Panc1 (cell line): ENCODE measurements around the gene NUP210. TPM values are rescaled to one million over a fixed set of nuclear protein-coding genes. Genes with fewer than 3 reads are reported as not detected.

Experiments
- ATAC-seq: fragments of 200-7000 bp; cut with Tn5 transposase; 2 replicates; pipeline ENCODE4 v1.9.1; 2020; ENCODE audit warnings: mild to moderate bottlenecking, moderate library complexity
- BruUV-seq: library from RNA; stranded (reverse); fragments of 400-500 nt; replicated peaks from 2 replicates; lab custom pipeline; 2021; lab: Mats Ljungman, UMichigan
- CTCF ChIA-PET: fragments of 300-600 bp; sonication (Branson Sonifier 250); formaldehyde crosslinking; loops from one replicate; lab custom pipeline; 2022; ENCODE audit warnings: antibody characterized with exemption; lab: Charles Lee
- POLR2A ChIA-PET: fragments of 300-600 bp; sonication (Branson Sonifier 250); formaldehyde crosslinking; loops from one replicate; lab custom pipeline; 2022; ENCODE audit warnings: antibody characterized with exemption; lab: Charles Lee
- DNase-seq: peaks from one replicate; pipeline ENCODE4 v3.0.0-alpha.2; 2010; ENCODE audit warnings: low read depth, low spot score
- H3K27ac ChIP-seq: 2 replicates; pipeline ENCODE4 v1.5.1; 2011; ENCODE audit warnings: mild to moderate bottlenecking, low read length, inconsistent platforms
- H3K27me3 ChIP-seq: fragments of 200-500 bp; sonication (Bioruptor generic); 2 replicates; pipeline ENCODE4 v1.6.0; 2014; ENCODE audit warnings: low read length, inconsistent platforms; ENCODE audit not compliant: control insufficient read depth, insufficient read depth
- H3K36me3 ChIP-seq: fragments of 200-500 bp; sonication (Bioruptor generic); 2 replicates; pipeline ENCODE4 v1.5.1; 2014; ENCODE audit warnings: inconsistent platforms, mild to moderate bottlenecking, low read length, moderate library complexity; ENCODE audit not compliant: control insufficient read depth, insufficient read depth
- H3K4me1 ChIP-seq: 2 replicates; pipeline ENCODE4 v1.5.1; 2011; ENCODE audit warnings: inconsistent platforms, mild to moderate bottlenecking, low read length, moderate library complexity; ENCODE audit not compliant: control insufficient read depth, insufficient read depth
- H3K4me3 ChIP-seq, 2 experiments: 2 replicates each; pipeline ENCODE4 v1.5.1; 2011 to 2012; ENCODE audit warnings: low read depth in 2 of 2, low read length in 2 of 2, mild to moderate bottlenecking in 2 of 2, inconsistent platforms in 1 of 2, moderate library complexity in 1 of 2
- H3K9me3 ChIP-seq: fragments of 200-500 bp; sonication (Bioruptor generic); 2 replicates; pipeline ENCODE4 v1.5.1; 2014; ENCODE audit warnings: low read depth, mild to moderate bottlenecking, inconsistent platforms, low read length, moderate library complexity; ENCODE audit not compliant: control insufficient read depth, insufficient read depth
- CTCF ChIP-seq: fragments of 450-650 bp; IDR thresholded peaks from 2 replicates; pipeline ENCODE4 v1.5.1; 2017; ENCODE audit warnings: mild to moderate bottlenecking
- POLR2AphosphoS5 ChIP-seq: IDR thresholded peaks from 2 replicates; pipeline ENCODE4 v1.6.1; 2012; ENCODE audit warnings: mild to moderate bottlenecking, low read depth, low read length, moderate library complexity
- REST ChIP-seq, 2 experiments: IDR thresholded peaks; 2 replicates each; pipeline ENCODE4 v1.6.1; 2011 to 2012; ENCODE audit warnings: low read depth in 2 of 2, control low read depth in 1 of 2, low read length in 1 of 2, mild to moderate bottlenecking in 1 of 2, moderate library complexity in 1 of 2; ENCODE audit not compliant: insufficient read depth in 1 of 2
- SIN3A ChIP-seq: IDR thresholded peaks from 2 replicates; pipeline ENCODE4 v1.6.1; 2012; ENCODE audit warnings: low read depth, mild to moderate bottlenecking, low read length, moderate library complexity, borderline replicate concordance; ENCODE audit not compliant: insufficient read depth
- TCF7L2 ChIP-seq: IDR thresholded peaks from 2 replicates; pipeline ENCODE4 v1.6.1; 2011; ENCODE audit warnings: mild to moderate bottlenecking, low read depth, low read length, inconsistent platforms
- in situ Hi-C: cut with HindIII; loops from 2 replicates; pipeline ENCODE4 v1.10.0; 2016; ENCODE audit warnings: low sequenced_read_pairs, low pct_unique_long_range_greater_than_20kb
- intact Hi-C: fragments of 100-400 bp; cut with micrococcal nuclease; formaldehyde crosslinking; loops from one replicate; pipeline ENCODE4 v1.10.0; 2022; ENCODE audit not compliant: unreplicated experiment
- total RNA-seq: library from RNA; stranded (reverse); gene quantifications from one replicate; pipeline ENCODE4 v1.2.1, GENCODE V29; 2021; ENCODE audit not compliant: unreplicated experiment

The NUP210 gene
- total RNA-seq, 1 experiment from 2014 or later: 36.8 TPM

- ATAC-seq (no peak), DNase-seq (no peak)
- CTCF ChIA-PET: no interaction called here
- H3K36me3 ChIP-seq: no peaks in the 10 kb centered on the region
- no peak overlapping the region for H3K27ac ChIP-seq
- intact Hi-C loops: no loop called here
- H3K27me3 ChIP-seq: no peaks in the 10 kb centered on the region
- POLR2A ChIA-PET: no interaction called here
- BruUV-seq: no TSS peak
- TF ChIP-seq REST (IDR thresholded peaks at IDR 0.05; ENCODE audit: insufficient read depth in 1 of 2, low read depth in 2 of 2, low read length in 1 of 2): no peak
- TF ChIP-seq POLR2AphosphoS5: no peak
- TF ChIP-seq SIN3A: no peak
- no peak for TF ChIP-seq TCF7L2
- no peak for TF ChIP-seq CTCF
- H3K4me3 ChIP-seq: no peak overlapping the region
- in situ Hi-C loops: no loop called here
- H3K9me3 ChIP-seq: no peaks in the 10 kb centered on the region
- no peaks in the 10 kb centered on the region for H3K4me1 ChIP-seq
These were observed 52.4 kb downstream of the NUP210 start for GRCh38 chr3:13367728-13368127.

GRCh38 chr3:13365390-13366379, 54.4 kb downstream of the NUP210 start:
- no peaks in the 10 kb centered on the region for H3K36me3 ChIP-seq
- no peaks in the 10 kb centered on the region for H3K4me1 ChIP-seq
- H3K9me3 ChIP-seq: no peaks in the 10 kb centered on the region
- no peak overlapping the region for H3K4me3 ChIP-seq
- no TSS peak for BruUV-seq
- DNase-seq: no peak
- CTCF ChIA-PET: no interaction called here
- intact Hi-C loops: no loop called here
- H3K27me3 ChIP-seq: no peaks in the 10 kb centered on the region
- ATAC-seq: no peak
- in situ Hi-C loops: no loop called here
- H3K27ac ChIP-seq: no peak overlapping the region
- TF ChIP-seq TCF7L2 (no peak), SIN3A (no peak), POLR2AphosphoS5 (no peak), CTCF (no peak), REST (IDR thresholded peaks at IDR 0.05; ENCODE audit: insufficient read depth in 1 of 2, low read depth in 2 of 2, low read length in 1 of 2) (no peak)
- POLR2A ChIA-PET: no interaction called here
